Activated T-cell treated with anti-CD3 and anti-CD28 coated beads, Interleukin-2, amount 50 U/mL, for 72 hours (primary cell): ENCODE results near the gene BHLHA15. TPM values are rescaled to one million over a fixed set of nuclear protein-coding genes. Genes with fewer than 3 reads are reported as not detected.
A peak's percentile ranks its signal among the peaks of the same experiment; 100 is the strongest.

Experiments
- ATAC-seq, 2 donors: fragments of 150-1000 bp; cut with Tn5 transposase; replicated peaks in 1 of 2; 2 replicates each; pipeline ENCODE4 v1.10.0; 2021; ENCODE audit warnings: moderate library complexity in 2 of 2, mild to moderate bottlenecking in 1 of 2
- DNase-seq, 2 donors: peaks; one replicate each; pipeline ENCODE4 v3.0.0; 2021 to 2022; ENCODE audit warnings: mixed read lengths in 1 of 2
- H3K27ac Mint-ChIP-seq: one replicate; pipeline ENCODE4 v1.8.0; 2022; ENCODE audit warnings: mild to moderate bottlenecking, moderate library complexity, mixed read lengths
- H3K27me3 Mint-ChIP-seq: one replicate; pipeline ENCODE4 v1.8.0; 2022; ENCODE audit warnings: low read depth, mixed read lengths
- H3K36me3 Mint-ChIP-seq, 2 donors: one replicate each; pipeline ENCODE4 v1.8.0; 2022; ENCODE audit warnings: mixed read lengths in 2 of 2, mild to moderate bottlenecking in 1 of 2; ENCODE audit not compliant: insufficient read depth in 2 of 2
- H3K4me1 Mint-ChIP-seq: one replicate; pipeline ENCODE4 v1.8.0; 2022; ENCODE audit warnings: low read depth, mixed read lengths
- H3K4me3 Mint-ChIP-seq, 2 donors: one replicate each; pipeline ENCODE4 v1.8.0; 2022; ENCODE audit warnings: mild to moderate bottlenecking in 2 of 2, mixed read lengths in 2 of 2, moderate library complexity in 2 of 2
- H3K9me3 Mint-ChIP-seq, 2 donors: one replicate each; pipeline ENCODE4 v1.8.0; 2022; ENCODE audit warnings: mixed read lengths in 2 of 2
- total RNA-seq, 2 donors: library from RNA; stranded (reverse); gene quantifications; one replicate each; pipeline ENCODE4 v1.2.3, GENCODE V29; 2022

Gene BHLHA15
- total RNA-seq, 2 donors from 2014 or later, result 0.65 to 3.3 TPM

- no peak for ATAC-seq
- no peaks in the 10 kb centered on the region for H3K4me1 Mint-ChIP-seq
- no peaks in the 10 kb centered on the region for H3K27me3 Mint-ChIP-seq
- no peaks in the 10 kb centered on the region for H3K9me3 Mint-ChIP-seq
- no peak overlapping the region for H3K27ac Mint-ChIP-seq
- H3K4me3 Mint-ChIP-seq, result peak overlapping the region; percentile 56 to 60
- H3K36me3 Mint-ChIP-seq, result no peaks in the 10 kb centered on the region
- no peak for DNase-seq
These were observed 1.9 kb upstream of the BHLHA15 start for GRCh38 chr7:98209166-98209920.

- Mint-ChIP-seq H3K36me3 (no peaks in the 10 kb centered on the region), H3K9me3 (no peaks in the 10 kb centered on the region), H3K27me3 (no peaks in the 10 kb centered on the region), H3K4me1 (no peaks in the 10 kb centered on the region), H3K27ac (no peak overlapping the region), H3K4me3 (peak overlapping the region; percentile 22 to 39)
- DNase-seq, result no peak
- ATAC-seq, result no peak
These were observed 572 bp upstream of the BHLHA15 start for GRCh38 chr7:98210513-98211220.

GRCh38 chr7:98211676-98212531, 665 bp downstream of the BHLHA15 start:
- Mint-ChIP-seq H3K4me3 (peak overlapping the region; percentile 55 to 70), H3K36me3 (no peaks in the 10 kb centered on the region), H3K4me1 (no peaks in the 10 kb centered on the region), H3K27ac (no peak overlapping the region), H3K9me3 (no peaks in the 10 kb centered on the region), H3K27me3 (no peaks in the 10 kb centered on the region)
- DNase-seq (no peak), ATAC-seq (peak; percentile 9 to 12)

- no peaks in the 10 kb centered on the region for H3K36me3 Mint-ChIP-seq
These were observed 1.3 kb downstream of the BHLHA15 start for GRCh38 chr7:98212532-98213041.

GRCh38 chr7:98213296-98213887, 2.2 kb downstream of the BHLHA15 start:
- Mint-ChIP-seq H3K36me3 (no peaks in the 10 kb centered on the region), H3K27ac (no peak overlapping the region), H3K9me3 (no peaks in the 10 kb centered on the region), H3K4me1 (peaks cover 5% of the 10 kb centered on the region), H3K27me3 (no peaks in the 10 kb centered on the region), H3K4me3 (peak overlapping the region in 1 of 2 donors; percentile 15)
- DNase-seq (no peak), ATAC-seq (no peak)

More at GRCh38 chr7:98212532-98213041, 1.3 kb downstream of the BHLHA15 start:
- no peaks in the 10 kb centered on the region for H3K9me3 Mint-ChIP-seq
- no peaks in the 10 kb centered on the region for H3K4me1 Mint-ChIP-seq
- ATAC-seq (no peak), DNase-seq (no peak)
- no peak overlapping the region for H3K27ac Mint-ChIP-seq
- H3K4me3 Mint-ChIP-seq, result peak overlapping the region in 1 of 2 donors; percentile 20
- no peaks in the 10 kb centered on the region for H3K27me3 Mint-ChIP-seq

GRCh38 chr7:98213888-98214810, 2.9 kb downstream of the BHLHA15 start:
- H3K4me3 Mint-ChIP-seq, result no peak overlapping the region
- no peaks in the 10 kb centered on the region for H3K36me3 Mint-ChIP-seq
- ATAC-seq (no peak), DNase-seq (no peak)
- H3K27ac Mint-ChIP-seq, result no peak overlapping the region
- no peaks in the 10 kb centered on the region for H3K27me3 Mint-ChIP-seq
- peaks cover 13% of the 10 kb centered on the region for H3K4me1 Mint-ChIP-seq
- H3K9me3 Mint-ChIP-seq, result no peaks in the 10 kb centered on the region

- Mint-ChIP-seq H3K27me3 (no peaks in the 10 kb centered on the region), H3K4me1 (peaks cover 20% of the 10 kb centered on the region), H3K4me3 (no peak overlapping the region), H3K9me3 (no peaks in the 10 kb centered on the region), H3K36me3 (peaks cover 0 to 2% of the 10 kb centered on the region in 2 donors), H3K27ac (no peak overlapping the region)
- ATAC-seq (no peak), DNase-seq (no peak)
These were observed 3.6 kb downstream of the BHLHA15 start for GRCh38 chr7:98214811-98215321.

- DNase-seq (no peak), ATAC-seq (no peak)
- Mint-ChIP-seq H3K27ac (no peak overlapping the region), H3K9me3 (no peaks in the 10 kb centered on the region), H3K36me3 (peaks cover 0 to 2% of the 10 kb centered on the region in 2 donors), H3K4me3 (no peak overlapping the region), H3K27me3 (no peaks in the 10 kb centered on the region), H3K4me1 (peaks cover 20% of the 10 kb centered on the region)
These were observed 4.6 kb downstream of the BHLHA15 start for GRCh38 chr7:98215561-98216495.

GRCh38 chr7:98216941-98217622, 5.8 kb downstream of the BHLHA15 start:
- no peak for ATAC-seq
- H3K4me1 Mint-ChIP-seq, result peaks cover 20% of the 10 kb centered on the region
- H3K27me3 Mint-ChIP-seq, result no peaks in the 10 kb centered on the region
- H3K36me3 Mint-ChIP-seq, result peaks cover 0 to 2% of the 10 kb centered on the region in 2 donors
- H3K27ac Mint-ChIP-seq, result peak overlapping the region; percentile 33
- no peak overlapping the region for H3K4me3 Mint-ChIP-seq
- no peak for DNase-seq
- no peaks in the 10 kb centered on the region for H3K9me3 Mint-ChIP-seq

- no peak for ATAC-seq
These were observed 6.7 kb downstream of the BHLHA15 start for GRCh38 chr7:98217623-98218582.

More at GRCh38 chr7:98217623-98218582, 6.7 kb downstream of the BHLHA15 start:
- DNase-seq, result no peak
- Mint-ChIP-seq H3K9me3 (no peaks in the 10 kb centered on the region), H3K4me3 (no peak overlapping the region), H3K36me3 (peaks cover 0 to 2% of the 10 kb centered on the region in 2 donors), H3K27me3 (no peaks in the 10 kb centered on the region), H3K4me1 (peaks cover 20% of the 10 kb centered on the region), H3K27ac (peak overlapping the region; percentile 19)
